GM21825 (cell line): ENCODE results near the gene STXBP1.

ENCODE experiments used
- ATAC-seq: cut with Tn5 transposase; IDR thresholded peaks from one replicate; pipeline ENCODE4 v1.9.1; 2021; ENCODE audit warnings: mild to moderate bottlenecking, moderate library complexity; ENCODE audit not compliant: unreplicated experiment

STXBP1 gene

GRCh38 chr9:127611899-127612790 is at the start of gene STXBP1:
Gene STXBP1, plus strand, starts transcription at chr9:127612277. Its CDS starts 127 bp downstream, at chr9:127612404.
- peak; percentile 79 for ATAC-seq

GRCh38 chr9:127562279-127562796 is 49.7 kb upstream of the STXBP1 start:
- no peak for ATAC-seq

- ATAC-seq: no peak
Observed at GRCh38 chr9:127562841-127563401, 49.2 kb upstream of the STXBP1 start.

GRCh38 chr9:127563579-127563978 is 48.5 kb upstream of the STXBP1 start:
- ATAC-seq: no peak

- no peak for ATAC-seq
Observed at GRCh38 chr9:127565231-127565630, 46.8 kb upstream of the STXBP1 start.

- no peak for ATAC-seq
Observed at GRCh38 chr9:127566351-127567001, 45.6 kb upstream of the STXBP1 start.

GRCh38 chr9:127567035-127567729 is 44.9 kb upstream of the STXBP1 start:
- ATAC-seq: no peak

GRCh38 chr9:127567730-127568617 is 44.1 kb upstream of the STXBP1 start:
- ATAC-seq: no peak

GRCh38 chr9:127568618-127568970 is 43.5 kb upstream of the STXBP1 start:
- no peak for ATAC-seq

GRCh38 chr9:127568971-127569885 is 42.8 kb upstream of the STXBP1 start:
- ATAC-seq: peak; percentile 51

GRCh38 chr9:127569886-127570401 is 42.1 kb upstream of the STXBP1 start:
- ATAC-seq: no peak

- ATAC-seq: no peak
Observed at GRCh38 chr9:127570533-127571111, 41.5 kb upstream of the STXBP1 start.

GRCh38 chr9:127571971-127572370 is 40.1 kb upstream of the STXBP1 start:
- no peak for ATAC-seq

- no peak for ATAC-seq
Observed at GRCh38 chr9:127572961-127573721, 38.9 kb upstream of the STXBP1 start.

- ATAC-seq: no peak
Observed at GRCh38 chr9:127574072-127574993, 37.7 kb upstream of the STXBP1 start.

GRCh38 chr9:127575875-127576778 is 36.0 kb upstream of the STXBP1 start:
- no peak for ATAC-seq
